ENCODE measurements around the gene WHRN. TPM values are rescaled to one million over a fixed set of nuclear protein-coding genes. Genes with fewer than 3 reads are reported as not detected.

Gene WHRN
- total and polyA plus RNA-seq, 9 of the 15 experiments (the other 6 are each of a cell fraction or from before 2014, with no cell fraction given) = 0.31 to 14.1 (median 3.0) TPM

- no peak overlapping the region for H3K4me2 ChIP-seq (ENCODE audit: insufficient read depth, low read length)
- no peak overlapping the region for H2AFZ ChIP-seq (ENCODE audit: low read depth, low read length)
- CTCF ChIA-PET (ENCODE audit: low intra/inter-chr PET ratio) = no interaction called here
- BruUV-seq (replicated peaks) = no TSS peak
- H4K20me1 ChIP-seq (replicated peaks; ENCODE audit: control insufficient read depth, insufficient read depth, low read length) = no peaks in the 10 kb centered on the region
- no peak overlapping the region for H3K9ac ChIP-seq (ENCODE audit: insufficient read depth in 1 of 2, low read depth in 2 of 2, low read length in 2 of 2)
- H3K4me3 ChIP-seq = no peak overlapping the region
- TF ChIP-seq RFX1 (IDR thresholded peaks at IDR 0.05) (peak; percentile 45), XRCC3 (IDR thresholded peaks at IDR 0.05) (no peak)
- POLR2A ChIA-PET = no interaction called here
- H3K4me1 ChIP-seq (replicated peaks in 1 of 2; ENCODE audit: control insufficient read depth in 2 of 2, insufficient read depth in 2 of 2, low read length in 2 of 2) = no peaks in the 10 kb centered on the region
- no peaks in the 10 kb centered on the region for H3K9me3 ChIP-seq (replicated peaks; ENCODE audit: control insufficient read depth, insufficient read depth, low read depth, low read length)
- FAIRE-seq (no peak), ATAC-seq (no peak), DNase-seq (ENCODE audit: extremely low read depth in 1 of 4, low spot score in 3 of 4) (no peak)
- in situ Hi-C loops (cut with MboI) = no loop called here
- intact Hi-C loops (cut with micrococcal nuclease) = no loop called here
- H3K36me3 ChIP-seq (ENCODE audit: control insufficient read depth, insufficient read depth, low read length) = no peaks in the 10 kb centered on the region
- H3K27ac ChIP-seq (ENCODE audit: extremely low read depth, low read depth, low read length) = no peak overlapping the region
- H3K9me1 ChIP-seq (ENCODE audit: control insufficient read depth, insufficient read depth, low read length) = no peaks in the 10 kb centered on the region
- no peaks in the 10 kb centered on the region for H3K79me2 ChIP-seq (ENCODE audit: control insufficient read depth, insufficient read depth, low read length)
- 0% methylated on average over 2 of the region's 2 CpGs for WGBS (ENCODE audit: insufficient coverage, low coverage, missing lambda C conversion rate)
- peaks cover 9 to 10% of the 10 kb centered on the region in 2 experiments; a peak in 4 of 5 replicates for H3K27me3 ChIP-seq (ENCODE audit: control insufficient read depth in 2 of 2, insufficient read depth in 2 of 2, low read length in 2 of 2)
Measured at GRCh38 chr9:114522286-114522685, 17.0 kb upstream of the WHRN start.

DNA sequence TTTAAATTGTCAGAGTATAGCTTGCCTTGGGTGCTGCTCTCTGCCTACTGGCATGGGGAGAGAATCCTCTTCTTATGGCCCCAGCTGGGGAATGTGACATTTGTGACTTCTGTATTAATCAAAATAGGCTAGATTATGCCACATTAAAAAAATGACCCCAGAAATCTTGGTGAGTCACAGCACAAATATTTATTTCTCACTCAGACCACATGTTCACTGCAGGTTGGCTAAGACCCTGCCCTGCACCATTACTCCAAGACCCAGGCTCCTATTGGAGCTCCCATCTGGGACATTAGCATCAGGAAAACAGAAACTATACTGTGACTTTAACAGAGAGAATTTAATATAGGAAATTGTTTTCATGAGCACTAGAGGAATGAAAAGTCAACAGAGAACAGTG lies 16.6 kb upstream of the WHRN start:
- Histone ChIP-seq H3K4me3 (no peak overlapping the region), H3K27ac (ENCODE audit: extremely low read depth, low read depth, low read length) (no peak overlapping the region), H2AFZ (ENCODE audit: low read depth, low read length) (no peak overlapping the region), H3K9me3 (replicated peaks; ENCODE audit: control insufficient read depth, insufficient read depth, low read depth, low read length) (no peaks in the 10 kb centered on the region), H3K9me1 (ENCODE audit: control insufficient read depth, insufficient read depth, low read length) (no peaks in the 10 kb centered on the region), H4K20me1 (replicated peaks; ENCODE audit: control insufficient read depth, insufficient read depth, low read length) (no peaks in the 10 kb centered on the region), H3K27me3 (ENCODE audit: control insufficient read depth in 2 of 2, insufficient read depth in 2 of 2, low read length in 2 of 2) (peaks cover 9 to 13% of the 10 kb centered on the region in 2 experiments; a peak in 4 of 5 replicates), H3K9ac (ENCODE audit: insufficient read depth in 1 of 2, low read depth in 2 of 2, low read length in 2 of 2) (no peak overlapping the region), H3K4me2 (ENCODE audit: insufficient read depth, low read length) (no peak overlapping the region), H3K4me1 (replicated peaks in 1 of 2; ENCODE audit: control insufficient read depth in 2 of 2, insufficient read depth in 2 of 2, low read length in 2 of 2) (no peaks in the 10 kb centered on the region), H3K79me2 (ENCODE audit: control insufficient read depth, insufficient read depth, low read length) (no peaks in the 10 kb centered on the region), H3K36me3 (ENCODE audit: control insufficient read depth, insufficient read depth, low read length) (no peaks in the 10 kb centered on the region)
- BruUV-seq (replicated peaks) = no TSS peak
- in situ Hi-C loops (cut with MboI) (no loop called here), intact Hi-C loops (cut with micrococcal nuclease) (no loop called here)
- FAIRE-seq = no peak
- CTCF ChIA-PET (ENCODE audit: low intra/inter-chr PET ratio) = no interaction called here
- POLR2A ChIA-PET = no interaction called here
- TF ChIP-seq ZFP1 (CRISPR knock-in tag; IDR thresholded peaks at IDR 0.05) (no peak), RNF2 (IDR thresholded peaks at IDR 0.05) (no peak), ZNF57 (CRISPR knock-in tag; IDR thresholded peaks at IDR 0.05) (no peak), NCOA1 (IDR thresholded peaks at IDR 0.05; ENCODE audit: low read depth) (no peak), TCFL5 (CRISPR knock-in tag; conservative IDR thresholded peaks at IDR 0.05) (no peak), ELF1 (tag; IDR thresholded peaks at IDR 0.05) (no peak), ETV5 (CRISPR knock-in tag; IDR thresholded peaks at IDR 0.05; ENCODE audit: low read depth) (no peak)
- TF ChIP-seq, protein P1, sequence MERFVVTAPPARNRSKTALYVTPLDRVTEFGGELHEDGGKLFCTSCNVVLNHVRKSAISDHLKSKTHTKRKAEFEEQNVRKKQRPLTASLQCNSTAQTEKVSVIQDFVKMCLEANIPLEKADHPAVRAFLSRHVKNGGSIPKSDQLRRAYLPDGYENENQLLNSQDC (CRISPR knock-in tag; IDR thresholded peaks at IDR 0.05) = no peak
- TF ChIP-seq, protein P2, sequence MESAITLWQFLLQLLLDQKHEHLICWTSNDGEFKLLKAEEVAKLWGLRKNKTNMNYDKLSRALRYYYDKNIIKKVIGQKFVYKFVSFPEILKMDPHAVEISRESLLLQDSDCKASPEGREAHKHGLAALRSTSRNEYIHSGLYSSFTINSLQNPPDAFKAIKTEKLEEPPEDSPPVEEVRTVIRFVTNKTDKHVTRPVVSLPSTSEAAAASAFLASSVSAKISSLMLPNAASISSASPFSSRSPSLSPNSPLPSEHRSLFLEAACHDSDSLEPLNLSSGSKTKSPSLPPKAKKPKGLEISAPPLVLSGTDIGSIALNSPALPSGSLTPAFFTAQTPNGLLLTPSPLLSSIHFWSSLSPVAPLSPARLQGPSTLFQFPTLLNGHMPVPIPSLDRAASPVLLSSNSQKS (CRISPR knock-in tag; IDR thresholded peaks at IDR 0.05) = no peak
- TF ChIP-seq, protein P3, sequence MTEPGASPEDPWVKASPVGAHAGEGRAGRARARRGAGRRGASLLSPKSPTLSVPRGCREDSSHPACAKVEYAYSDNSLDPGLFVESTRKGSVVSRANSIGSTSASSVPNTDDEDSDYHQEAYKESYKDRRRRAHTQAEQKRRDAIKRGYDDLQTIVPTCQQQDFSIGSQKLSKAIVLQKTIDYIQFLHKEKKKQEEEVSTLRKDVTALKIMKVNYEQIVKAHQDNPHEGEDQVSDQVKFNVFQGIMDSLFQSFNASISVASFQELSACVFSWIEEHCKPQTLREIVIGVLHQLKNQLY (CRISPR knock-in tag; conservative IDR thresholded peaks at IDR 0.05) = no peak
- ATAC-seq = no peak
- DNase-seq (ENCODE audit: extremely low read depth in 1 of 4, low spot score in 3 of 4) = no peak

Data from K562 (cell line).